WTC11 (cell line): ENCODE results near the gene MAN1A2. TPM values are rescaled to one million over a fixed set of nuclear protein-coding genes. Genes with fewer than 3 reads are reported as not detected.
A peak's percentile ranks its signal among the peaks of the same experiment; 100 is the strongest.

Experiments
- ATAC-seq: fragments of 200-7000 bp; cut with Tn5 transposase; 2 replicates; pipeline ENCODE4 v1.10.0; 2021; ENCODE audit warnings: mild to moderate bottlenecking, moderate library complexity
- CTCF ChIA-PET: fragments of 300-600 bp; sonication (Branson Sonifier 250); formaldehyde crosslinking; loops from one replicate; lab custom pipeline; 2021; ENCODE audit warnings: antibody characterized with exemption; lab: Charles Lee
- POLR2A ChIA-PET: fragments of 350-600 bp; sonication (Branson Sonifier 250); formaldehyde crosslinking; loops from one replicate; lab custom pipeline; 2021; ENCODE audit warnings: antibody characterized with exemption; lab: Charles Lee
- DNase-seq: peaks from one replicate; pipeline ENCODE4 v3.0.0; 2021; ENCODE audit warnings: low spot score
- H3K27ac Mint-ChIP-seq: 2 replicates; pipeline ENCODE4 v1.8.0; 2021; ENCODE audit warnings: mixed read lengths
- H3K27me3 Mint-ChIP-seq: 2 replicates; pipeline ENCODE4 v1.8.0; 2021; ENCODE audit warnings: low read depth, mild to moderate bottlenecking, moderate library complexity, mixed read lengths
- H3K36me3 Mint-ChIP-seq: 2 replicates; pipeline ENCODE4 v1.8.0; 2021; ENCODE audit warnings: mixed read lengths
- H3K4me1 Mint-ChIP-seq: 2 replicates; pipeline ENCODE4 v1.8.0; 2022; ENCODE audit warnings: mixed read lengths
- H3K4me3 Mint-ChIP-seq: 2 replicates; pipeline ENCODE4 v1.8.0; 2021; ENCODE audit warnings: mild to moderate bottlenecking, moderate library complexity, mixed read lengths
- H3K9me3 Mint-ChIP-seq: 2 replicates; pipeline ENCODE4 v1.8.0; 2021; ENCODE audit warnings: mixed read lengths
- AFF4 ChIP-seq: sonication (generic); formaldehyde crosslinking; IDR thresholded peaks from 2 replicates; pipeline ENCODE4 v1.8.1; 2023; ENCODE audit warnings: mild to moderate bottlenecking, missing genetic modification reagents, borderline replicate concordance
- AR ChIP-seq: fragments of 250-450 bp; sonication (Bioruptor Pico); IDR thresholded peaks from 2 replicates; pipeline ENCODE4 v1.9.0; 2021; ENCODE audit warnings: mild to moderate bottlenecking
- ATF2 ChIP-seq: sonication (generic); formaldehyde crosslinking; IDR thresholded peaks from 2 replicates; pipeline ENCODE4 v1.8.1; 2022; ENCODE audit warnings: low read depth, missing genetic modification reagents, borderline replicate concordance
- ATF6 ChIP-seq: sonication (generic); formaldehyde crosslinking; IDR thresholded peaks from 2 replicates; pipeline ENCODE4 v1.8.1; 2023; ENCODE audit warnings: mild to moderate bottlenecking, missing genetic modification reagents
- E2F4 ChIP-seq: sonication (generic); formaldehyde crosslinking; IDR thresholded peaks from 2 replicates; pipeline ENCODE4 v1.8.1; 2022; ENCODE audit warnings: low read depth, mild to moderate bottlenecking, moderate library complexity, missing genetic modification reagents, borderline replicate concordance
- FOXP1 ChIP-seq: sonication (generic); formaldehyde crosslinking; IDR thresholded peaks from 2 replicates; pipeline ENCODE4 v1.8.0; 2022; ENCODE audit warnings: missing genetic modification reagents, mild to moderate bottlenecking, moderate library complexity, borderline replicate concordance
- GTF2I ChIP-seq: fragments of 250-450 bp; sonication (Bioruptor Pico); conservative IDR thresholded peaks from 2 replicates; pipeline ENCODE4 v1.4.0; 2021; ENCODE audit warnings: mild to moderate bottlenecking
- HMGA2 ChIP-seq: fragments of 250-450 bp; sonication (Bioruptor Pico); IDR thresholded peaks from 2 replicates; pipeline ENCODE4 v1.4.0; 2021; ENCODE audit warnings: mild to moderate bottlenecking, moderate library complexity
- JAZF1 ChIP-seq: fragments of 250-450 bp; sonication (Bioruptor Pico); IDR thresholded peaks from 2 replicates; pipeline ENCODE4 v1.9.0; 2021; ENCODE audit warnings: moderate library complexity, mild to moderate bottlenecking, inconsistent platforms
- MXD4 ChIP-seq: fragments of 250-450 bp; sonication (Bioruptor Pico); IDR thresholded peaks from 2 replicates; pipeline ENCODE4 v1.8.0; 2021; ENCODE audit warnings: mild to moderate bottlenecking, moderate library complexity, borderline replicate concordance
- RELA ChIP-seq: sonication (generic); formaldehyde crosslinking; IDR thresholded peaks from 2 replicates; pipeline ENCODE4 v1.8.1; 2022; ENCODE audit warnings: missing genetic modification reagents, mild to moderate bottlenecking, borderline replicate concordance
- RORB ChIP-seq: fragments of 250-450 bp; sonication (Bioruptor Pico); IDR thresholded peaks from 2 replicates; pipeline ENCODE4 v1.9.0; 2021; ENCODE audit warnings: mild to moderate bottlenecking
- TP53 ChIP-seq: sonication (generic); formaldehyde crosslinking; IDR thresholded peaks from 2 replicates; pipeline ENCODE4 v1.8.1; 2023; ENCODE audit warnings: mild to moderate bottlenecking, missing genetic modification reagents
- USF2 ChIP-seq: sonication (generic); formaldehyde crosslinking; IDR thresholded peaks from 2 replicates; pipeline ENCODE4 v1.8.1; 2023; ENCODE audit warnings: mild to moderate bottlenecking, missing genetic modification reagents, moderate library complexity
- ZBTB43 ChIP-seq: sonication (generic); formaldehyde crosslinking; IDR thresholded peaks from 2 replicates; pipeline ENCODE4 v1.8.1; 2023; ENCODE audit warnings: mild to moderate bottlenecking, missing genetic modification reagents
- ZMAT4 ChIP-seq: fragments of 250-450 bp; sonication (Bioruptor Pico); IDR thresholded peaks from 2 replicates; pipeline ENCODE4 v1.9.0; 2021; ENCODE audit warnings: mild to moderate bottlenecking
- ZNF121 ChIP-seq: sonication (generic); formaldehyde crosslinking; IDR thresholded peaks from 2 replicates; pipeline ENCODE4 v1.8.0; 2023; ENCODE audit warnings: missing genetic modification reagents
- ZNF396 ChIP-seq: fragments of 250-450 bp; sonication (Bioruptor Pico); IDR thresholded peaks from 2 replicates; pipeline ENCODE4 v1.8.0; 2021; ENCODE audit warnings: mild to moderate bottlenecking, moderate library complexity, borderline replicate concordance
- total RNA-seq: library from RNA; stranded (reverse); gene quantifications from 3 replicates; pipeline ENCODE4 v1.2.3, GENCODE V29; 2021

MAN1A2 gene
- total RNA-seq, 1 experiment from 2014 or later = 16.0 TPM

- no peak for DNase-seq
- H3K27me3 Mint-ChIP-seq = no peaks in the 10 kb centered on the region
- ChIA-PET CTCF (interaction anchor here (1.2 to 2.0 kb wide), 4 partner anchors 8 to 183 kb away, joined by 3 to 7 read pairs (median 4); no protein-coding TSS in a partner anchor), POLR2A (interaction anchor here (0.8 kb wide), 1 partner anchor 33 kb away, joined by 3 read pairs; no protein-coding TSS in a partner anchor)
- H3K4me1 Mint-ChIP-seq = peaks cover 10% of the 10 kb centered on the region
- ATAC-seq = peak; percentile 43
- H3K36me3 Mint-ChIP-seq = no peaks in the 10 kb centered on the region
- H3K27ac Mint-ChIP-seq = peak overlapping the region; percentile 39; the same call in 1 of the 2 replicates
- H3K9me3 Mint-ChIP-seq = no peaks in the 10 kb centered on the region
- no peak overlapping the region for H3K4me3 Mint-ChIP-seq
- no peak for TF ChIP-seq FOXP1
- no peak for TF ChIP-seq USF2
Observed at GRCh38 chr1:117574161-117574835, 207.0 kb downstream of the MAN1A2 start.

GRCh38 chr1:117575586-117576225 is 208.5 kb downstream of the MAN1A2 start:
- no peak overlapping the region for H3K4me3 Mint-ChIP-seq
- DNase-seq (no peak), ATAC-seq (no peak)
- POLR2A ChIA-PET = no interaction called here
- no peaks in the 10 kb centered on the region; the same call in 1 of the 2 replicates for H3K27me3 Mint-ChIP-seq
- peaks cover 9% of the 10 kb centered on the region for H3K4me1 Mint-ChIP-seq
- H3K36me3 Mint-ChIP-seq = no peaks in the 10 kb centered on the region
- no peaks in the 10 kb centered on the region for H3K9me3 Mint-ChIP-seq
- H3K27ac Mint-ChIP-seq = no peak overlapping the region
- CTCF ChIA-PET = interaction anchor here (1.0 kb wide), 1 partner anchor 63 kb away, joined by 3 read pairs; no protein-coding TSS in a partner anchor
- TF ChIP-seq RELA (CRISPR knock-in tag) (no peak), ZNF396 (no peak), HMGA2 (CRISPR knock-in tag) (no peak), AFF4 (CRISPR knock-in tag) (no peak), JAZF1 (CRISPR knock-in tag) (no peak), AR (CRISPR knock-in tag) (no peak), TP53 (no peak), FOXP1 (no peak), ZBTB43 (CRISPR knock-in tag) (no peak), ATF2 (no peak), E2F4 (no peak), ZNF121 (CRISPR knock-in tag) (no peak), ZMAT4 (no peak), GTF2I (CRISPR knock-in tag) (no peak), ATF6 (CRISPR knock-in tag) (no peak), RORB (CRISPR knock-in tag) (no peak), MXD4 (no peak)
